Measurements from ENCODE around the gene FAM43B.

FAM43B gene

GRCh38 chr1:20521960-20522861 is 30.2 kb upstream of the FAM43B start:
- POLR2A ChIA-PET = no interaction called here
- no peaks in the 10 kb centered on the region for H3K36me3 ChIP-seq (ENCODE audit: control insufficient read depth in 2 of 2, insufficient read depth in 1 of 2, low read length in 2 of 2)
- H3K4me1 ChIP-seq (ENCODE audit: control insufficient read depth, insufficient read depth, low read length) = no peaks in the 10 kb centered on the region
- TF ChIP-seq GLI4 (tag by site-specific recombination; IDR thresholded peaks at IDR 0.05) (no peak), ZNF560 (tag by site-specific recombination; IDR thresholded peaks at IDR 0.05; ENCODE audit: borderline replicate concordance) (no peak), ZNF529 (tag by site-specific recombination; IDR thresholded peaks at IDR 0.05; ENCODE audit: insufficient replicate concordance) (no peak), ZFP37 (tag by site-specific recombination; IDR thresholded peaks at IDR 0.05) (no peak), ZNF677 (tag by site-specific recombination; IDR thresholded peaks at IDR 0.05) (no peak), ZNF132 (tag by site-specific recombination; IDR thresholded peaks at IDR 0.05; ENCODE audit: borderline replicate concordance) (no peak), GFI1B (tag by site-specific recombination; IDR thresholded peaks at IDR 0.05) (0 out of 2 replicates have a peak, but pooled peaks have one; percentile 45), IKZF3 (tag by site-specific recombination; IDR thresholded peaks at IDR 0.05) (peak; percentile 75), ZNF146 (tag by site-specific recombination; IDR thresholded peaks at IDR 0.05) (no peak), KLF7 (tag by site-specific recombination; IDR thresholded peaks at IDR 0.05; ENCODE audit: borderline replicate concordance) (no peak), ZNF518A (tag by site-specific recombination; conservative IDR thresholded peaks at IDR 0.05; ENCODE audit: low read depth) (no peak), ZXDB (tag by site-specific recombination; IDR thresholded peaks at IDR 0.05) (no peak), ZNF398 (tag by site-specific recombination; IDR thresholded peaks at IDR 0.05) (no peak), CTCF (tag by site-specific recombination; IDR thresholded peaks at IDR 0.05) (peak; percentile 88), ZSCAN30 (tag by site-specific recombination; IDR thresholded peaks at IDR 0.05) (no peak), ZNF37A (tag by site-specific recombination; IDR thresholded peaks at IDR 0.05) (no peak), PATZ1 (tag by site-specific recombination; IDR thresholded peaks at IDR 0.05) (no peak), ZNF610 (tag by site-specific recombination; IDR thresholded peaks at IDR 0.05; ENCODE audit: borderline replicate concordance) (no peak), ZNF654 (tag by site-specific recombination; IDR thresholded peaks at IDR 0.05; ENCODE audit: low read depth) (peak; percentile 96), ZNF501 (tag by site-specific recombination; IDR thresholded peaks at IDR 0.05) (peak; percentile 36; the same call in 1 of the 2 replicates), ZNF366 (tag by site-specific recombination; conservative IDR thresholded peaks at IDR 0.05) (peak; percentile 38; the same call in 1 of the 2 replicates)
- no peak overlapping the region for H3K4me3 ChIP-seq (ENCODE audit: low read depth, low read length)
- no peak overlapping the region for H3K27ac ChIP-seq (ENCODE audit: extremely low read depth, low read depth, low read length)
- H3K9me3 ChIP-seq (ENCODE audit: control insufficient read depth, insufficient read depth, low read depth, low read length) = no peaks in the 10 kb centered on the region
- CTCF ChIA-PET = interaction anchor here (0.6 to 4.4 kb wide), 17 partner anchors 50 to 310 kb away, joined by 3 to 36 read pairs (median 4); partner anchors contain the start of gene PINK1
